Progenitor cell of endocrine pancreas (in vitro differentiated cells): Measurements from ENCODE around the gene ZMAT5. TPM values are rescaled to one million over a fixed set of nuclear protein-coding genes. Genes with fewer than 3 reads are reported as not detected.
"Not testable (repeated sequence)": the region's sequence is repeated elsewhere in the genome, so short reads cannot be mapped to it uniquely, and the experiment has no call there.

Experiments
- DNase-seq: peaks from one replicate; pipeline ENCODE4 v3.0.0; 2021; ENCODE audit warnings: low spot score; ENCODE audit not compliant: unreplicated experiment
- H3K27ac Mint-ChIP-seq: 2 replicates; pipeline ENCODE4 v1.8.0; 2021; ENCODE audit warnings: mild to moderate bottlenecking, moderate library complexity, mixed read lengths
- H3K27me3 Mint-ChIP-seq: 2 replicates; pipeline ENCODE4 v1.8.0; 2021; ENCODE audit warnings: mixed read lengths
- H3K36me3 Mint-ChIP-seq: 2 replicates; pipeline ENCODE4 v1.8.0; 2022; ENCODE audit warnings: mixed read lengths; ENCODE audit not compliant: insufficient read depth
- H3K4me1 Mint-ChIP-seq: 2 replicates; pipeline ENCODE4 v1.8.0; 2021; ENCODE audit warnings: low read depth, mixed read lengths
- H3K4me3 Mint-ChIP-seq: 2 replicates; pipeline ENCODE4 v1.8.0; 2021; ENCODE audit warnings: low read depth, mild to moderate bottlenecking, moderate library complexity, mixed read lengths
- H3K9me3 Mint-ChIP-seq: 2 replicates; pipeline ENCODE4 v1.8.0; 2021; ENCODE audit warnings: low read depth, mixed read lengths
- total RNA-seq: library from RNA; stranded (reverse); gene quantifications from 2 replicates; pipeline ENCODE4 v1.2.1, GENCODE V29; 2021
- TF ChIP-seq, protein P1 (sequence below): fragments of 200-600 bp; sonication (generic); IDR thresholded peaks from one replicate; pipeline ENCODE4 v1.5.0; 2021; ENCODE audit warnings: antibody characterized with exemption, mild to moderate bottlenecking; ENCODE audit not compliant: unreplicated experiment

The ZMAT5 gene
- total RNA-seq, 1 donor from 2014 or later, result 21.1 TPM

DNA sequence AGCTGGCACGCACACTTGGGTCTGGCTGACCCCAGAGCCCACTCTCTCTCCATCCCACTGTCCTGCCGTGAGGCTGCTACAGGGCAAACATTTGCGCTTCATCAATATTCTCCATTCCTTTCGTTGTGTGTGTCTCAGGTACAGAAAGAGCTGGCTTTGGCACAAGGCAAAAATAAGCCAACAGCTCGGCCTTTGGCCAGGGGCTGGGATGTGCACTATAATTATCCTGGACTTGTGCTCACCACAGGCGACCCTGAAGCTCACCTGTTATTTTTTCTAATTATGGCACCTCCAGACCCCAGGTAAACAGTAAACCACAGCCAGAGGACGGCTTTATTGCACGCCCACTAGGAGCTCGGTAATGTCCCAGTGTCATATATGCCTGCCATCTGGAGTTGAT is 10.9 kb downstream of the ZMAT5 start:
- TF ChIP-seq, protein P1, sequence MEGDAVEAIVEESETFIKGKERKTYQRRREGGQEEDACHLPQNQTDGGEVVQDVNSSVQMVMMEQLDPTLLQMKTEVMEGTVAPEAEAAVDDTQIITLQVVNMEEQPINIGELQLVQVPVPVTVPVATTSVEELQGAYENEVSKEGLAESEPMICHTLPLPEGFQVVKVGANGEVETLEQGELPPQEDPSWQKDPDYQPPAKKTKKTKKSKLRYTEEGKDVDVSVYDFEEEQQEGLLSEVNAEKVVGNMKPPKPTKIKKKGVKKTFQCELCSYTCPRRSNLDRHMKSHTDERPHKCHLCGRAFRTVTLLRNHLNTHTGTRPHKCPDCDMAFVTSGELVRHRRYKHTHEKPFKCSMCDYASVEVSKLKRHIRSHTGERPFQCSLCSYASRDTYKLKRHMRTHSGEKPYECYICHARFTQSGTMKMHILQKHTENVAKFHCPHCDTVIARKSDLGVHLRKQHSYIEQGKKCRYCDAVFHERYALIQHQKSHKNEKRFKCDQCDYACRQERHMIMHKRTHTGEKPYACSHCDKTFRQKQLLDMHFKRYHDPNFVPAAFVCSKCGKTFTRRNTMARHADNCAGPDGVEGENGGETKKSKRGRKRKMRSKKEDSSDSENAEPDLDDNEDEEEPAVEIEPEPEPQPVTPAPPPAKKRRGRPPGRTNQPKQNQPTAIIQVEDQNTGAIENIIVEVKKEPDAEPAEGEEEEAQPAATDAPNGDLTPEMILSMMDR, result no peak
- no peaks in the 10 kb centered on the region for H3K27me3 Mint-ChIP-seq
- no peaks in the 10 kb centered on the region for H3K36me3 Mint-ChIP-seq
- H3K4me1 Mint-ChIP-seq, result no peaks in the 10 kb centered on the region
- H3K27ac Mint-ChIP-seq, result no peak overlapping the region
- no peak overlapping the region for H3K4me3 Mint-ChIP-seq
- no peaks in the 10 kb centered on the region for H3K9me3 Mint-ChIP-seq
- no peak for DNase-seq

DNA sequence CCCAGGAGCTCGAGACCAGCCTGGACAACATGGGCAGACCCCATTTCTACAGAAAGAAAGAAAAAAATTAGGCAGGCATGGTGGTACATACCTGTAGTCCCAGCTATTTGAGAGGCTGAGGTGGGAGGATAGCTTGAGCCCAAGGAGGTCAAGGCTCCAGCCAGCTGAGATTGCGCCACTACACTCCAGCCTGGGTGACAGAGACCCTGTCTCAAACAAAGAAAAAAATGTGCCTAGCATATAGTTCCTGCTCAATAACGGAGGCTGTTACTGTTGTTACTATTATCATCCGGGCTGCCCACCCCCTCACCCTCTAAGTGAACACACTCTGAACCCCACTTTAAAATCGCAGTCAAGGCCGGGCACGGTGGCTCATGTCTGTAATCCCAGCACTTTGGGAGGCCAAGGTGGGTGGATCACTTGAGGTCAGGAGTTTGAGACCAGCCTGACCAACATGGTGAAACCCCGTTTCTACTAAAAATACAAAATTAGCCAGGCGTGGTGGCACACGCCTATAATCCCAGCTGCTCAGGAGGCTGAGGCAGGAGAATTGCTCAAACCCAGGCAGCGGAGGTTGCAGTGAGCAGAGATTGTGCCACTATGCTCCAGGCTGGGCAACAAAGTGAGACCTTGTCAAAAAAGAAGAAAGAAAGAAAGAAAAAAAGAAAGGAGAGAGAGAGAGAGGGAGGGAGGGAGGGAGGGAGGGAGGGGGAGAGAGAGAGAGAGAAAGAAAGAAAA is 12.0 kb downstream of the ZMAT5 start:
- H3K36me3 Mint-ChIP-seq, H3K4me3 Mint-ChIP-seq: not testable (repeated sequence)

DNA sequence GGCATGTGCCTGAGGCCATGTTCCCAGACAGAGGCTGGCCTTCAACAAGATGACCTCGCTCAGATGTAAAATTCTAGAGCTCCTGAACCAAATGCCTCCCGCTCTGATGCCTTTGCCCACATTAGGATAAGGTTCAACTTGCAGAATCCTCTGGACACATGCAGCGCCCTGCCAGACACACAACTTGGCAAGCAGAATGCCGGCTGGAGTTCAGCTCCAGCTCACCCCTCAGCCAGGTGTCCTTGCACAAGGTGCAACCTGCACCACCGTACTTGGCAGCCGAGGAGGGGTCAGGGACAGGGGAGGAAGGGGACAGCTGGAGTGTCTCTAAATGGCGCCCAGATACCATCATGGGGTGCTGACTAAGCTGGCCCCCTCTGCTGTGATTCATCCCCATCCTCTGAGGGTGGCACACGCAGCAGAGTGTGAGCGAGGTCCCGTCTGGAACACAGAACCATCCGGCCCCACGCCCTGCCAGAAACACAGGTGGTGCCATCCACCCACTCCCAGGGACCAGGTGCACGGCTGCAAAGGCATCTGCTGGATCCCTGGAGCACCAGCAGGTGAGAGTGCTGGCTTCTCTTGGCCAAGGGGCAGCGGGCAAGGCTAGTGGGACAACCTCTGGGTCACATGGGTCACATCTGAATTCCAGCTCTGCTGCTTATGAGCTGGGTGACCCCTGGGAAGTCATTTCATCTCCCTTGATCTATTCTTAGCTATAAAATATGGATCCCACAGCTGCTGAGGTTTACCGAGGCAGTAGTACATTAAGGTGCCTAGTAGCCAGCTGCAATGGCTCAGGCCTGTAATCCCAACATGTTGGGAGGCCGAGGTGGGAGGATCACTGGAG is 12.8 kb downstream of the ZMAT5 start:
- Mint-ChIP-seq H3K9me3 (no peaks in the 10 kb centered on the region), H3K36me3 (no peaks in the 10 kb centered on the region), H3K27ac (no peak overlapping the region), H3K4me1 (no peaks in the 10 kb centered on the region), H3K4me3 (no peak overlapping the region), H3K27me3 (no peaks in the 10 kb centered on the region)
- TF ChIP-seq, protein P1, result no peak
- no peak for DNase-seq

More for the DNA sequence above, 12.0 kb downstream of the ZMAT5 start:
- H3K27ac Mint-ChIP-seq, H3K27me3 Mint-ChIP-seq, H3K4me1 Mint-ChIP-seq, DNase-seq, H3K9me3 Mint-ChIP-seq: not testable (repeated sequence)

DNA sequence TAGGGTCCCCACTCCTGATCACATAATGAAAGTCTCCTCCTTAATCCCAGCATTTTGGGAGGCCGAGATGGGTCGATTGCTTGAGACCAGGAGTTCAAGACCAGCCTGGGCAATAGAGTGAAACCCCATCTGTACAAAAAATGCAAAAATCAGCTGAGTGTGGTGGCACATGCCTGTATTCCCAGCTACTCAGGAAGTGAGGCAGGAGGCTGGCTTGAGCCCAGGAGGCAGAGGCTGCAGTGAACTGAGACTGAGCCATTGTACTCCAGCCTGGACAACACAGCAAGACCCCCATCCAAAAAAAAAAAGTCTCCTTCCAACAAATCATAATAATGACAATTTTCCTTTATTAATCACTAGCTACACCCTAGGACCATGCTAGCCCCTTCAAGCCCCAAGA is 15.1 kb downstream of the ZMAT5 start:
- Mint-ChIP-seq H3K4me1 (no peaks in the 10 kb centered on the region), H3K4me3 (no peak overlapping the region), H3K27me3 (no peaks in the 10 kb centered on the region), H3K36me3 (no peaks in the 10 kb centered on the region), H3K27ac (no peak overlapping the region), H3K9me3 (no peaks in the 10 kb centered on the region)
- no peak for DNase-seq
- TF ChIP-seq, protein P1, result no peak

DNA sequence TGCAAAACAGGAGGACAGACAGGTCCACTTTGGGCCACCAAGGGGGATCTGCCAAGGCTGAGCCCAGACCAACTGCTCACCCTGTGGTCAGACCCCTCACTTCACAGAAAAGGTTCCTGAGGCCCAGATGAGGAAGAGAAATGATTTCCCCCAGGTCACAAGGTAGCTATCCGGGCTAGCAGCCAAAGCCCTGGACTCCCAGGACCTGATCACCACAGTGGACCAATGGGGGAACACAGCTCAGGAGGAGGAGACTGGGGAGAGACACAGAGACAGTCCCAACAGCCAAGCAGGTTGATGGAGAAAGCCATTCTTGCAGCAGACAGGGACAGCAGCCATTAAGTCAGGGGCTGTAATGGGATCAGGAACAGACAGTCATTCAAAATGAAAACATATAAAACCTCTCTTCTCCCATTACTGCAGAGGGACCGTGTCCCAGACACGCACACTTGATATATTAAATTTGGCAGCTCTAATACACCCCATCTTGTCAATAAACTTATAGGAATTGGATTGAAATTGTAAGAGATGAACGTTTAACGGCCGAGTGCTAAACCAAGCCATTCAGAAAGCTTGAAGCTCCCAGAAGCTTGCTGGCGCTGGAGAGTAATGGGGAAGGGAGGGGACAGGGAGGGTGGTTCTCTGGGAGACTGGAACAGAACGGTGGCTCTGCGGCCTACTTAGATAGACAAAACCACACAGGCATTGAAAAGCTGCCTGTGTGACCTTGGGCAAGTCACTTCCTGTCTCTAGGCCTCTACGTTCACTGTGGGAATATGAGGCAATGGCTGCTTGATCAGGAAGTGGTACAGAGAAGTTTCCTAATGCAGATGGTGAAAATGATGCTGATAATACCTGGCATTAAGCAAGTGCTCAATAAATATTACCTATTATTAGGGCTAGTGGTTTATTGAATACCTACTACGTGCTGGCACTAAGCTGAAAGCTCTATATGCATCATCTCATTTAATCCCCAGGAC is 16.0 kb downstream of the ZMAT5 start:
- no peak overlapping the region for H3K4me3 Mint-ChIP-seq

More for the DNA sequence above, 16.0 kb downstream of the ZMAT5 start:
- no peak overlapping the region for H3K27ac Mint-ChIP-seq
- no peaks in the 10 kb centered on the region for H3K27me3 Mint-ChIP-seq
- no peaks in the 10 kb centered on the region for H3K36me3 Mint-ChIP-seq
- H3K9me3 Mint-ChIP-seq, result no peaks in the 10 kb centered on the region
- no peak for DNase-seq
- no peaks in the 10 kb centered on the region for H3K4me1 Mint-ChIP-seq
- TF ChIP-seq, protein P1, result no peak
